Stimulated activated CD4-positive, alpha-beta T cell treated with anti-CD3 and anti-CD28 coated beads, Interleukin-15, amount 100 ng/mL, for 24 hours (primary cell): ENCODE data around the gene NGRN.
A peak's percentile ranks its signal among the peaks of the same experiment; 100 is the strongest.
"Not testable (repeated sequence)": the region's sequence is repeated elsewhere in the genome, so short reads cannot be mapped to it uniquely, and the experiment has no call there.

Experiments
- DNase-seq: peaks from one replicate; pipeline ENCODE4 v3.0.0-alpha.2; 2020

The NGRN gene

GRCh38 chr15:90286678-90287077, 21.2 kb downstream of the NGRN start:
- DNase-seq = peak; percentile 37

- DNase-seq = no peak
Observed at GRCh38 chr15:90287101-90287500, 21.6 kb downstream of the NGRN start.

- DNase-seq = no peak
Observed at GRCh38 chr15:90287946-90288345, 22.5 kb downstream of the NGRN start.

- DNase-seq = peak; percentile 47
Observed at GRCh38 chr15:90291679-90292356, 26.3 kb downstream of the NGRN start.

- DNase-seq = peak; percentile 84
Observed at GRCh38 chr15:90293040-90293810, 27.8 kb downstream of the NGRN start.

- no peak for DNase-seq
Observed at GRCh38 chr15:90294159-90294558, 28.7 kb downstream of the NGRN start.

- no peak for DNase-seq
Observed at GRCh38 chr15:90294601-90295269, 29.3 kb downstream of the NGRN start.

- no peak for DNase-seq
Observed at GRCh38 chr15:90295270-90295648, 29.8 kb downstream of the NGRN start.

GRCh38 chr15:90296316-90296884, 30.9 kb downstream of the NGRN start:
- not testable (repeated sequence) for DNase-seq

- no peak for DNase-seq
Observed at GRCh38 chr15:90297021-90297420, 31.5 kb downstream of the NGRN start.

- no peak for DNase-seq
Observed at GRCh38 chr15:90300541-90300940, 35.1 kb downstream of the NGRN start.

- DNase-seq = peak; percentile 76
Observed at GRCh38 chr15:90300988-90301706, 35.7 kb downstream of the NGRN start.

GRCh38 chr15:90301707-90302300, 36.3 kb downstream of the NGRN start:
- no peak for DNase-seq

GRCh38 chr15:90305355-90305754, 39.9 kb downstream of the NGRN start:
- not testable (repeated sequence) for DNase-seq

GRCh38 chr15:90305932-90306331, 40.5 kb downstream of the NGRN start:
- DNase-seq = no peak

- DNase-seq = peak; percentile 63
Observed at GRCh38 chr15:90306560-90306959, 41.1 kb downstream of the NGRN start.

GRCh38 chr15:90307661-90308060, 42.2 kb downstream of the NGRN start:
- DNase-seq = no peak

GRCh38 chr15:90309020-90309419, 43.5 kb downstream of the NGRN start:
- no peak for DNase-seq

GRCh38 chr15:90315278-90315982, 50.0 kb downstream of the NGRN start:
- DNase-seq = no peak

- DNase-seq = no peak
Observed at GRCh38 chr15:90316139-90316538, 50.7 kb downstream of the NGRN start.

- DNase-seq = no peak
Observed at GRCh38 chr15:90318591-90318990, 53.1 kb downstream of the NGRN start.
